ENCODE measurements around the gene C11orf98.
"Not testable (repeated sequence)": the region's sequence is repeated elsewhere in the genome, so short reads cannot be mapped to it uniquely, and the experiment has no call there.

The C11orf98 gene

DNA sequence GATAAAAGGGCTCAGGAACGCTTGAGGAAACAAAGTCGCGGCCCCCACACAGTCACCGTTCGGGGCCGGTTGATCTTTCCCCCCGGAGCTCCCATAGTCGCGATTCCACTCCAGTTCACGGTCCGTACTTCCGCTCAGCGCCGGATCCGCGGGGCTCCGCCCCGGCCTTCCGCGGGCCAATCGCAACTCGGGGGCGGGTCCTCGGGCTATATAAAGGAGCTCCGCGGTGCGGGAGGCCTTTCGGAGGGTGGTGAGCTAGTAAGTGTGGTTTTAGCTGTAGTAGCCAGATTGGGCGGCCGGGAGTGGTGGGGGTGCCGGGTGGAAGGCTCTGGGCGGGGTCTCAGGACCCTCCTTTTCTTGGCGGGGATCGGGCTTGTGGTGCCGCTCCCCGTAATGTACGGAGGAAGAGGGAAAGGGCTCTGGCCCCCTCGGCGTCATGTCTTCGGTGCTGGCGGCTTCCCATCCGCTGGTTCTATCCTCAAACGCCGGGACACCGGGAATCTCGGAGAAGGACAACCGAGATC lies at the start of gene C11orf98, which contains the start of gene CSKMT:
Gene C11orf98, minus strand, starts transcription at position 136 of the 524 bp plus-strand sequence. Its CDS starts 41 bp downstream, at position 95.
Gene CSKMT, plus strand, starts transcription at position 238 of the 524 bp plus-strand sequence. CDS start 568 bp downstream, outside the sequence.
- DNase-seq (ENCODE audit: low read depth in 2 of 2) = peak; percentile 94 to 97

DNA sequence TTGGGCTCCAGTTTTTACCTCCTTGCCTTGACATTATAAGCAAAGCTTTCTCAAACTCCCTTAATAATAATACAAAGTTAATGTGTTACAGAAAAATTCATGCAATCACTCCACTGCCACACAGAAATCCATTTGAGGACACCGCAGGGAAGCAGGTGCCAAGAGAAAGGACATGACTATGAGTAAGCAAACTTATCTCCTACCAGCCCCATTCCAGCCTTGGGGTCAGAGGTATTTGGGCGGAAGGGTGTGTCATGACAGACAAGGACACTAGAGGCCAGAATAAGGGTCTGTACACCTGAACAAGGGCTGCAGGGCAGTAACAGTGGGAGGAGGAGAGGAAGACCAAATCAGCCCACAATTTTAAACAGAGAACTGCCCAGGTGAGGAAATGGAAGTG lies 48.3 kb upstream of the C11orf98 start:
- no peak for DNase-seq (ENCODE audit: low read depth in 2 of 2)

DNA sequence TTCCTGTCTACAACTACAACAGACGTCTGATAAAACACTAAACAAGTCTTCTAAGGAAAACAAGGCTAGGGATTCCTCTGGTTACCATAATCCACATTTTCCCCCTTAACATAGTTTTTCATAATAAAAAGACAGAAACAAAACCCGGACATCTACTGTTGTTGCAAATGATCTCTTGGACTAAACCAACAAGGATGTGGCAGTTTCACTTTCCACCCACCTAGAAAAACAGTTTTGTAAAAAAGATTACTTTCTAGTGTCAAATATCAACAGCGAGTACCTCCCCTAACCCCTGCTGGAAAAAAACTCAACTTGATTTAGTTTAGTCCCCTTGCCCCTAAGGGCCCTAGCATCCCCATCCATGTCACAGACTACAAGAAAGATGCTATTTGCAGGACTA lies 47.9 kb upstream of the C11orf98 start:
- no peak for DNase-seq (ENCODE audit: low read depth in 2 of 2)

DNA sequence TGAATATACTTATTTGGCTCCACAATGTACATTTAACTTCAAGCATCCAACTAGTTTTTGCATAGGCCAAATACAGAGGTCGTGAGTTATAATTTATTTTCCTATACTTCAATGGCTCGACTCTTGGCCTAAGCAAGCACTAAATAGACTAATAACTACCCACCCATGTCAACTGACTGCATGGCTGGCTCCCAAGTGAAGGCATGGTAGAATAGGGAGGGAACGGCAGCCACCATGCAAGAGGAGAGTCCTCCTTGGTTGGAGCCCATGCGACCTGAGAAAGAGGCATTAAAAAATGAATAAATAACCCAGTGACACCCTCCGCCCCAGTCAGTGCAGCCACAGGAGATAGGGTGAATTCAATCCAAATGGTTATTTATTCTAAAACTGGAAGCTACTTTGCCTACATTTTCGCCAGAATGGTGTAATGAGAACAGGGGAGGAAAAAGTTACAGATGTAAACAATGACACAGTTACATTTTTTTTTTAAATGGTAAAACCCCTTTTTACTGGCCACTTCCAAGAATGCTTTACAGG lies 47.3 kb upstream of the C11orf98 start:
- no peak for DNase-seq (ENCODE audit: low read depth in 2 of 2)

DNA sequence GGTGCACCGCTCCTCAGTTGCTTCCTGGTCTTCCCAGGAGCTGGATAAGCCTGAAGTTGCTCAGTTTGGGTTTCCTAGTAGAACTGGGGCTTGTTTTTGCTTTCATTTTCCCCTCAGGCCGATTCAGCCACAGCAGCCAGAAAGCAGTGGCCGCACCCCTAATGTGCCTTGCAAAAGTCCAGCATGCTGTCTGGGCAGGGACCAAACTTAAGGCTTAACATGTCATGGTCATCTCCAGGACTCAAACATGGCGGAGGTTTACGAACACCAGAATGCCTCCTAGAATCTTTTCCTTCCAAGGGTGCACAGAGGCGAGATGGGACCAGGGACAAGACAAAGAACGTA lies 45.0 kb upstream of the C11orf98 start:
- DNase-seq (ENCODE audit: low read depth in 2 of 2) = peak; percentile 15 to 18

DNA sequence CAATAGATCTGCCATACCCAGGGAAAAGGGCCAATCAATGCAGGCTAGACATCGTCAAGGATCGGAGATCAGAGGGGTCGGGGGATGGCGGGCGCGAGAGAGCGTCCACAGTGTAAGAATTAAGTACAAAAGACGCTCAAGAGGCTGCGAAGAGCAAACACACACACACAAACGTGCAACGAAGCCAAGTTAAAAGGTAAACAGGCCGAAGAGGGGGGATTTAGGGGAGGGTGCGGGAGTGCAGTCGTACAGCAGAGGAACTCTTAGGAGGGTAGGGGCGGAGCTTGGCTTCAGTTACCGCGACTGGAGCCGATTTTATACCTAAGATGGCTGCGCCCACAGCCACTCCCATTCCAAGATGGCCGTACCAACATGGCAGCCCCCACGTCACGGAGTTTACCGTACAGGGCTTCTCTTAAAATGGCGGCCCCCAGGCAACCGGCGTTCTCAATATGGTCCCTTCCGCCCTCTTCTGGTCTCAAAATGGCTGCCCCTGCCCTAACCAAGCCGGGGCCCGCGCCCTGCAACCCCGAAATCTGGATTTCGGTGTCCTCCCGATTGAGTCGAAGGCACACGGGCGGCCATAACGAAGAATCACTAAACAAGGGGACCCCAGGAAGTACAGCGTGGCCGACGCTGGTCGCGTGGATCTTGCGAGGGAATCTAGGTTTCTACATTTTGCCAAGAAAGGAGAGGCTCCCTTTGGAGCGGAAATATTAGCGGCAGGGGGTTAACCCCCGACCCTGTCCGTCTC lies 44.4 kb upstream of the C11orf98 start:
- peak; percentile 87 to 93 for DNase-seq (ENCODE audit: low read depth in 2 of 2)

DNA sequence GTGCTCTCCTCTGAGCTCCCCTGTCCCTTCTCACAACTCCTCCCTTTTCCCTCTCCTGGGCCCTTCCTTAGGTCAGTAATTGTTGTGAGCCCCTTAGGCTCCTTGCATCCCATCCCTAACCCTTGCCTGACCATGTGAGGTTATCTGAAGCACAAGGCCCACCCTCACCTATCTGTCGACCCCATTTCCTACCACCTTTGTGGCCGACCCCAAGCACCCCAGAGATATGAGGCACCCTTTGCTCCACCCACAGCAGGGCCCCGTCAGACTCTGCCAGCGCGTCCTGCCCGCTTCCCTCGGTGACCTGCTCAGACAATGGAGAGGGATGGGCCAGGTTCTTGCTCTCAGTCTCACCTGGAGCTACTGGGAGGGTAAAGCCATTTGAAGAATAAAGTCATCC lies 43.8 kb upstream of the C11orf98 start:
- DNase-seq (ENCODE audit: low read depth in 2 of 2) = no peak

DNA sequence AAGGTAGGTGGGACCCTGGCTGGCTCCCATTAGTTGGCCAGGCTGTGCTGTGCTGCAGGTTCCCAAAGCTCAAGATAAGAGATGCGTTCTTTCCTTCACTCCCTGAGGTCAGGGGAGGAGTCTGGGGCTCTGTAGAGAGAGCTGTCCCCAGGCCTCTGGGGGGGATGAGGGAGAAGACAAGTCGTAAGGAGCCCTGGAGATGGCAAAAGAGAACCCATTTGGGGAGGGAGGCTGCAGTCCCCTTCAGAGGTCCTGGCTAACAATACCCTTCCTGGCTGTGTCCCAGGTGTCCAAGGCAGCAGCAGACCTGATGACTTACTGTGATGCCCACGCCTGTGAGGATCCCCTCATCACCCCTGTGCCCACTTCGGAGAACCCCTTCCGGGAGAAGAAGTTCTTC lies 43.4 kb upstream of the C11orf98 start:
- no peak for DNase-seq (ENCODE audit: low read depth in 2 of 2)

DNA sequence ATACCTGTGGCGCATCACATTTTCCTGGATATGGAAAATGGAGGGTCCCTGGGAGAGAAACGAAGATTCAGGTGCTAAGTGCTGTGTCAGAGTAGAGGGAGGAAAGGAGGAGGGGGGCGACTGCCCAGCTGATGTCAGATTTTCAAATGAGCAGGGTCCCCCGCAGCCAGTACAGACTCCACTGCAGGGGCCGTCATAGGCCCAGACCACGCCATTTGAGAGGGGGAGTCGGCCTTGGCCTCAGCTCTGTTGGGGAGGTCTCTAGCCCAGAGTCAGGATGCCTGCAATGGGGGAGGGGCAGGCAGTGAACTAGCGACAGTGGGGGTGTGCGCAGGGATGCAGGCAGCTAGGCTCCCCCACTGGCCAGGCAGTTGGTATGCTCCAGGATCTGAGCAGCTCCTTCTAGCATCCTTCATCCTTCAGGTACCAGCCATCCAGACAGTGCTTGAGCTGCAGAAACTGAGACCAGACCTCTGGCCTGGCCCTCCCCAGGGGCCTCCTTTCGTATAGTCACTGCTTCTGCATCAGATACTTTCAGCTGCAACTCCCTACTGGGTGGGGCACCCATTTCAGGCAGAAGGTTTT lies 42.4 kb upstream of the C11orf98 start, which contains the start of the genes BSCL2 and GNG3:
Gene BSCL2, minus strand, starts transcription at position 148 of the 585 bp plus-strand sequence. CDS start 229 bp downstream, outside the sequence.
Gene GNG3, plus strand, starts transcription at position 400 of the 585 bp plus-strand sequence. CDS start 620 bp downstream, outside the sequence.
- no peak for DNase-seq (ENCODE audit: low read depth in 2 of 2)

DNA sequence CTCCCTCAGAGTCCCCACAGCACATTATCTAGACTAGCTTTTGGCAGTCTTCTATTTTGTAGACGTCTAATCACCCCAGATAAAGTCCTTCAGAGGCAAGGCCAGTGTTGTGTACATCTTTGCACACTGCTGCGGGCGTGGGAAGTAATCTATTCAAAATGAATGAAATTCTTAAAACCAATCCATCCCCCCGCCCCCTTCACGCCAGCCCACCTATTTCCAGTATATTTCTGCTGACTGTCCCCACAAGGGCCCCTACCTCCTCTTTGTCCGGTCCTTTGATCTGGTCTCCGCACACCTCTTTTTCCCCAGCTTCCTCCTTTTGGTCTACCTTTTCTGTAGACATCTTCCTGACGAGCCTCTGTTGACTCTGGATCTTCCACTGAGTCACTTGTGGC lies 41.8 kb upstream of the C11orf98 start:
- DNase-seq (ENCODE audit: low read depth in 2 of 2) = no peak

DNA sequence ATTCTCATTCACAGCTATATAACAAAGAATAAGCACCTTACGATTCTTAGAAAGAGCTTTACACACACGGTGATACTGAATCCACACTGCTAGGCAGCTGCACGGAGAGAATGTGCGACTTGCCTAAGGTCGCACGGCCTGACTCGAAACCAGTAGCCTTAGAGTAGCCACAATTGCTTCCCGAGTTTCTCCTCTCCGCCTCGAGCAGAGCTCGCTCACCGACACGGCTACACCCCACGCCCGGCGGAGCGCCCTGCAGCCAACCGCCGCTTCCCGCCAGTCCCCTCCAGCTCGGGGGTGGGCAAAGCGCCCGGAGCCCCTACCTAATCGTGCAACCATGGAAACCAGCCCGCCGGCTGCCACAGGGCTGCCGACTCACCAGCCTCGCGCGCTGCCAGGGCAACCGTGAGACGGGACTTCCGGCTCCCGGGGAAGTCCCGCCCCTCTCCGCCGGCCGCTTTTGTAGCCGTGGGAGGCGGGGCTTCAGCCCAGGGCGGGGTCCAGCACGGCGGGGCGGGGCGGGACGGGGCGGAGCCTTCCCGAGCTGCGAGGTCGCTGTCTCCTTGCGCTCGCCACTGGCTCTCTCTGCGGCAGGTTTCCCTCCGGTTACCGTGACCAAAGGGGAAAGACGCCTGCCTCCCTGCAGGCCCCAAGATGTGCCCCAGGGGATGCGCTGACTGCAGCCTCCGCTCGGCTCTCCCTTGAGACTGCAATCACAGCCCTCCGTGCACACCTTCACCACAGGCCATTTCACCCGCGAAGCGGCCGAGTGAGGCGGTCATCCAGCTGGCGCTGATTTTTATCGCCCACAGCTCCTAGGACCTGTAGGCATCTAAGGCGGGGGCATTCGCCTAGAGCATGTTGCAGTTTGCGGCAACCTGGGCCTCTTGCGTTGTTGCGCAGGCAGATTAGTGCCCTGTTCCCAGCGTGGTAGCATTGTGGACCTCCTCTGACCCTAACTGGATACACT lies 41.2 kb upstream of the C11orf98 start:
- DNase-seq (ENCODE audit: low read depth in 2 of 2) = peak; percentile 92 to 94

DNA sequence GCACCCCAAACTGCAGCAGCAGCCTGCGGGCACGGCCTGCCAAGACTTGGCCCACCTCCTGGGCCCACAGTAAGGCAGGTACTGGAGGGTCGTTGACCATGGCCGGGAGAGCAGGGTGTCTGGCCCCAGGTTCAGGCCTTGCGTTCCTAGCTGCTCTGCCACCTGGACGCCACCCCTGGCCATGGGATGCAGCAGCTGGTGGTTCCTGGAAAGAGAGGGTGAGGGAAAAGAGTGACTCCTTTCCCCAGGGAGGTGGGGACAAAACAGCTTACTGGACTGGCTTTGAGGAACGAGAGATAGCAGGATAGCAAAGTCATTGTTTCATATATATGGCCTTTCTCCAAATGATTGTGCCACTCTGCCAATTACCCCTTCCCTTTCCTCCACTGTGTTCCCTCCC lies 40.4 kb upstream of the C11orf98 start:
- DNase-seq (ENCODE audit: low read depth in 2 of 2) = no peak

DNA sequence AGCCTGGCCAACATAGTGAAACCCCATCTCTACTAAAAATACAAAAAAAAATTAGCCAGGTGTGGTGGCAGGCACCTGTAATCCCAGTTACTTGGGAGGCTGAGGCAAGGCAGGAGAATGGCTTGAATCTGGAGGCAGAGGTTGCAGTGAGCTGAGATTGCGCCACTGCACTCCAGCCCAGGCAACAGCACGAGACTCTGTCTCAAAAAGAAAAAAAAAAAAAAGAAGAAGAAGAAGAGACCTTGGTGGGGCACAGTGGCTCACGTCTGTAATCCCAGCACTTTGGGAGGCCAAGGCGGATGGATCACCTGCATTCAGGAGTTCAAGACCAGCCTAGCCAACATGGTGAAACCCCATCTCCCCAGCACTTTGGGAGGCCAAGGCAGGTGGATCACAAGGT lies 38.9 kb upstream of the C11orf98 start:
- not testable (repeated sequence) for DNase-seq (ENCODE audit: low read depth in 2 of 2)

DNA sequence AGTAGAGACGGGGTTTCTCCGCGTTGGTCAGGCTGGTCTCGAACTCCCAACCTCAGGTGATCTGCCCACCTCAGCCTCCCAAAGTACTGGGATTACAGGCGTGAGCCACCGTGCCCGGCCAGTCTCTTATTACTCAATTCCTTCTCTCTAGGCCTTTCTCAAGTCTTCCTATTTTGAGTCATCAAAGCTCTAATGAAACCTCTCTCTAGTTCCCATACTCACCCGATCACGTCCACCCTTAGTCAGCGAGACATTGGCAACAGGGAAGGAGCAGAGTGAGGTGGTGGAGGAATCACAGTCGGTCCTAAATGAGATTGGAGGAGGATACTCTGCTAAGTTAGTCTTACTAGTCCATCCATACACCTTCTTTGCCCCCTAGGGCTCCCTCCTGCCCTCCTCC lies 37.2 kb upstream of the C11orf98 start:
- no peak for DNase-seq (ENCODE audit: low read depth in 2 of 2)

DNA sequence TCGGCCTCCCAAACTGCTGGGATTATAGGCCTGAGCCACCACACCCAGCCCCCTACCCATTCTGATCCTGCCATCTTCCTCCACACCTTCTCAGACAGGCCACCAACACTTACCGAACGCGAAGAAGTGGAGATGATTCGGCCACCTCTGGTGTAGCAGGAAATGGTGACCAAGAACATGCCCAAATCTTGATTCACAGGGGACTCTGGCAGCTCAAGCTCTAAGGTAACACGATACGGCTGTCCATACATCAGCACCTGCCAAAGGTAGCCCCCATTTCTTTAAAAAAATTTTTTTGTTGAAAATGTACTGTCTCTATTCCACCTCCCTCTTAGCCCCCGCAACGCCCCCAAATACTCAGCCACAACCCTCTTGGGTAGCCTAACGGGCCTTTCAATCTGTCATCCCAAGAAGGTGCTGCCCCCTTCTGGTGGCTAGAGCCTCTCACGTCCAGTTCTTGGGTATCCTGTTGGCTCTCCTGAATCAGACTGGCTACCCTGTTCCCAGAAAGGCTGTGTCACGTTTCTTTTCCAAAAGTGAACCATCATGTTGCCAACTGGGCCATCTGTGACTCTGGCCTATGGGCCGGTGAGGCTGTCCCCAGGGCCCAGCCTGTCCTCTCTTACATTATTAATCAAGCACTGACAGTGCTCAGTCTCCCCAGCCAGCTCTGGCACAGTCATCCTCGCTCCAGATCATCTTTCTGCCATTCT lies 29.6 kb upstream of the C11orf98 start:
- DNase-seq (ENCODE audit: low read depth in 2 of 2) = peak; percentile 61 to 71

DNA sequence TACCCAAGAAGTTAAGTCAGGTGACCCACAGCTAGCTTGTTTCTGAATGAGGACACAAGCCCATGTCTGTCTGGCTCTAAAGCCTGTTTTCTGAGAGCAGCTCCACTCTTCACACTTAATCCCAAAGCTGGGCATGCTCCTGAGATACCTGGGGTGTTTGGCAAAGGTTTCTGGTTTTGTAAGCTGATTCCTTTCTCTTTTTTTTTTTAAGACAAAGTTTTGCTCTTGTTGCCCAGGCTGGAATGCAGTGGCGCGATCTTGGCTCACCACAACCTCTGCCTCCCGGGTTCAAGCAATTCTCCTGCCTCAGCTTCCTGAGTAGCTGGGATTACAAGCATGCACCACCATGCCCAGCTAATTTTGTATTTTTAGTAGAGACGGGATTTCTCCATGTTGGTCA lies 28.6 kb upstream of the C11orf98 start:
- not testable (repeated sequence) for DNase-seq (ENCODE audit: low read depth in 2 of 2)

DNA sequence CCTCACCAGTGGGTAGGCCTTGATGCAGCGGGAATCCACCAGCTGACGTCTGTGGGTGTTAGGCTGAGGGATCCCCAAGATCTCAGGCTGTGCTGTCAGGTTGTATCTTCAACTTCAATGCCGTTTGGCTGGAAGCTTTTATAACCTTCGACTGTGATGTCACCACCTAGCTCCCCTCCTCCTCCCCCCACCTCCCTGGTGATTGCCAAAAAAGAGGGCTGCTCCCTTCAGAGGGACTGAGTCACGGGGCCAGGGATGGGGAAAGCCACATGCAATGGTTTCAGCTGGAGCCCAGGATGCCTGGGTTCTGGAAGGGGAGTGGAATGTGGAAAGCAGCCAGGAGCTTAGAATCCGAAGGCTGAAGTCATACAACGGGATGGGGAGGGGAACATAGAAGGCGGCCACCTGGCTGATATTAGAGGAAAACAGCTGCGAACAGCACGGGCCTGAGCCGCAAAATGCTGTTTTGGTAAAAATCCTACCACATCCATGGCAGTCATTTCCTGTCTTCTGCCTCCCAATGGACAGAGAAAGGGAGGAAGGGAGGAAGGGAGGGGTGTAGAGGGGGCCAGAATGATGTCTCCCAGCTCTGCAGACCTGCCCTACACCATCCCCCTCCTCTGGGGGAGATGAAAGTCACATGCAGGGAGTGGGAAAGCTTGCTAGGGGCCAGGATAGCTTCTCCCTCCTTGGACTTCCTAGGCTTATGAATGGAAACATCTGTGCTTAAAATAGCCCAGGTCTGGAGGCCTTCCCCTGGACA lies 24.6 kb upstream of the C11orf98 start, which contains the start of gene LRRN4CL:
Gene LRRN4CL, minus strand, starts transcription at position 110 of the 763 bp plus-strand sequence. CDS start 1,022 bp downstream, outside the sequence.
- DNase-seq (ENCODE audit: low read depth in 2 of 2) = no peak

DNA sequence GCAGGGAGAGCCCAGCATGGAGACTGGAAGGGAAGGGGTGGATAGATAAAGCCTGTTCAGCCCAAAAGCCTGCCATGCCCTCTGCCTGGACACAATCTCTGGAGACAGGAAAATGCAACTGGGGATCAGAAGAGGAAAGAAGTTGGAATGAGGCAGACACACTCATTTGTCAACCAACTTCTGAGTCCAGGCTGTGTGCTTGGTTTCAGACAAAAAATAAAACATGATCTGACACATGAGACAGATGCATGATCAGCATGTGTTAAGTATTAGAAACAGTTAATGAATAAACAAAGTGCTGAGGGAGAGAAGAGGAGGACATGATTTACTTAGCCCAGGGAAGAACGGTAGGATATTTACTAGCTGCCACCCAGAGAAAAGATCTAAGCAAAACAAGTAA lies 23.5 kb upstream of the C11orf98 start:
- no peak for DNase-seq (ENCODE audit: low read depth in 2 of 2)

DNA sequence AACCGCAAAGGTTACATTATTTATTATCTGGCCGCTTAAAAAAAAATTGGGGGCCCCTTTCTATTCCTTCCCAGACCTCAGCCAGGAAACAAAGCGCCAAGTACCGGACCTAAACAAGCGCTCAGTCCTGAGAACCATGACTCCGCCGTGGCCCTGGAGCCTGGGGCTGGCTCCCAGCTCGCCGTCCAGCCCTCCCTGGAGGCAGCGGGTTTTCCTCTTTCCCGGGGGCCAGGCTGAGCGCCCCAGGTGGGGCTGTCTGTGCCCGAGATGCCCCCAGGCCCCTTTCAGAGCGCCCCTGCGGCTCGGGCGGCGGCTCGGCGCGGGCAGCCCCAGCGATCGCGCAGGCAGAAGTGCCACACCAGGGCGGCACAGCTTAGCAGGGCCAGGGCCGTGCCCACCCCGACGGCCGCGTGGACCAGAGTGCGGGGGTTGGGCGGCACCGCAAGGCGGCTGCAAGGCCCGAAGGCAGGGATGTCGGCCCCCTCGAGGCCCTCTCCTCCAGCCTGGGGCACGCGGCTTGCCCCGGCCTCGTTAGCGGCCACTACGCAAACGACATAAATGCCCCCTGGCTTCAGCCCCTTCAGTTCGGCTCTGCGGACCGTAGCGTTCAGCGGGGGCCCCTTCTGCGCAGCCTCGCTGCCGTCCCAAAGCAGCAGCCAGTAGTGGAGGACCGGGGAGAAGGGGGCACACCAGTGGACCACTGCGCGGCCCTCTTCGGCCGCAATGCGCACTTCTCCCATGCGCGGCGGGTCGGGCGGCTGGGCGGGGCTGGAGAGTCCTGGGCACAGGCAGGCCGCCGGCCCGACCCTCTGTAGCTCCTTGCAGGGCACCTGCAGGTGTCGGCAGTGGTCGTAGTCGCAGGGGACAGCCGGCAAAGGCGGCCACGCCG lies 22.7 kb upstream of the C11orf98 start:
- no peak for DNase-seq (ENCODE audit: low read depth in 2 of 2)

Measured in stimulated activated CD4-positive, alpha-beta T cell treated with anti-CD3 and anti-CD28 coated beads, Interleukin-1b, Interleukin-23, amount 100 ng/mL, for 4 hours (primary cell).